GM12864 (cell line): ENCODE measurements around the gene TRA2B.

Source experiments
- DNase-seq: peaks from one replicate; pipeline ENCODE4 v3.0.0-alpha.2; 2011; ENCODE audit warnings: low read depth
- H3K4me3 ChIP-seq: 2 replicates; pipeline ENCODE4 v1.5.1; 2011; ENCODE audit warnings: mild to moderate bottlenecking, low read depth, low read length, control low read depth
- CTCF ChIP-seq: IDR thresholded peaks from 2 replicates; pipeline ENCODE4 v1.5.1; 2011; ENCODE audit warnings: low read depth, mild to moderate bottlenecking, moderate library complexity, low read length, control low read depth, inconsistent platforms; ENCODE audit errors: missing control alignments

Gene TRA2B

GRCh38 chr3:185929192-185930151 lies 8.3 kb downstream of the TRA2B start:
- TF ChIP-seq CTCF, result no peak

GRCh38 chr3:185928496-185928895 lies 9.3 kb downstream of the TRA2B start:
- no peak for TF ChIP-seq CTCF
- no peak for DNase-seq
- H3K4me3 ChIP-seq, result no peak overlapping the region; the same call in 1 of the 2 replicates

More at GRCh38 chr3:185929192-185930151, 8.3 kb downstream of the TRA2B start:
- H3K4me3 ChIP-seq, result peak overlapping the region; percentile 25
- no peak for DNase-seq

DNA sequence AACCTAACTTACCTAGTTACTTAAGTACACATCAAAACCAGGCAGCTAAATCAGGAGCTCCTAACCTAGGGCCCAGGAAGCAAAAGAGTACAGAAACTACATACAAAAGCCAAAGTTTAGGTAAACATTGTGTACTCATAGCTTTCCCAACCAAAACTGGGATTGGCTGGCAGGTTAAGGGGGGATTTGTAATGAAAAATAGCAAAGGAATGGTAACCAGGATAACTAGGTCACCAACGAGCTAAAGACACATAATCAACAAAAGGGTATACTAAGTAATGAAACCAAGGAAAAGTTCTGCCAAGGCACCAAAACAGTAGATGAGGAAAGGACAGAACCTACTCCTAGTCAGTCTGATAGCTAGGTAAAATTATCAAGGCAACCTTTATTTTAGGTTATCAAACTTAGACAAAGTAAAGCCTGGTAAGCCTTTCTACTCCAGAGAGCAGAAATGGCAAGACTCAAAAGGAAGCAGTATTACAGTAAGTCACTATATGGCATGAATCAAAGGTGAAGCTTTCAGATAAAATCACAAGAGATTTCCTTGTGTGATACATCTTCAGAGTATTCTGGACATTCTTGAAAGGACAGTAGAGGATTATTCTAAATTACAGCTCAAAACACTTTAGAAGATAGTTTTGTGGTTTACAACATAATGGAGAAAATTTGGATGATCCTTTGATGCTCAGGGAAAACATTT lies 10.2 kb downstream of the TRA2B start:
- no peak for DNase-seq
- no peak overlapping the region for H3K4me3 ChIP-seq
- no peak for TF ChIP-seq CTCF

- H3K4me3 ChIP-seq, result no peak overlapping the region
Observed at GRCh38 chr3:185926445-185926844, 11.4 kb downstream of the TRA2B start.

DNA sequence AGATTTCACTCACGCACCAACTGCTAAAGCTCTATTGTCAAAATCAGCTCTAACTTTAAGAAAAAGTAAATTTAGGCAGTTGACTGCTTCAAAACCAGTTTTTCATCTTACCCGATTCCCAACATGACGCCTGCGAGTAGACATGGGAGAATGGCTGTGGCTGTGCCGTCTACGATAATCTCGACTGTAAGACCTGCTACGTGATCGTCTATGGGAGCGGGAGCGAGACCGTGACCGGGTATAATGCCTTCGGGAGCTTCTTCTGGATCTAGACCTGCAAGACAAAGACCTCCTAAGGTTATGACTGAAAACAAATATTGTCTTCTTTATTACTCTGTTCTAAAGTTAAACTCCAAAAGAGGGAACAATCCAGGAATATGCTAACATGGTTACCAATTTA lies 12.5 kb downstream of the TRA2B start:
- no peak for DNase-seq
- H3K4me3 ChIP-seq, result no peak overlapping the region
- no peak for TF ChIP-seq CTCF

More at GRCh38 chr3:185926445-185926844, 11.4 kb downstream of the TRA2B start:
- no peak for DNase-seq
- no peak for TF ChIP-seq CTCF

DNA sequence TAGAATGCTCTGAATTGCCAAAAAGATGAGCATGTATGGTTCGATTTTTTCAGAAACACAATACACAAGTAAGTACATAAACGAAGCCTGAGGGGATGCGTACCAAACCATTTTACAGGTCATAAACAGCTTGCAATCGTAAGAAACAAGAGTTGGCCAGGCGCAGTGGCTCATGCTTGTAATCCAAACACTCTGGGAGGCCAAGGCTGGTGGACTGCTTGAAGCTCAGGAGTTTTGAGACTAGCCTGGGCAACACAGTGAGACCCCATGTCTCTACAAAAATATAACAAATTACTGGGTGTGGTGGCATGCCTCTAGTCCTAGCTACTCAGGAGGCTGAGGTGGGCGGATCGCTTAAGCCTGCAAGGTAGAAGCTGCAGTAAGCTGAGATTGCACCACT lies 13.4 kb downstream of the TRA2B start:
- no peak for TF ChIP-seq CTCF
- no peak overlapping the region for H3K4me3 ChIP-seq
- DNase-seq, result no peak
